PC-9 (cell line): ENCODE measurements around the gene CACNA1B. TPM values are rescaled to one million over a fixed set of nuclear protein-coding genes. Genes with fewer than 3 reads are reported as not detected.

Experiments
- BruUV-seq: library from RNA; stranded (reverse); fragments of 400-500 nt; replicated peaks from 2 replicates; lab custom pipeline; 2021; lab: Mats Ljungman, UMichigan
- CTCF ChIA-PET: fragments of 300-600 bp; sonication (Branson Sonifier 250); formaldehyde crosslinking; loops from one replicate; lab custom pipeline; 2022; ENCODE audit warnings: antibody characterized with exemption; lab: Charles Lee
- POLR2A ChIA-PET: fragments of 300-600 bp; sonication (Branson Sonifier 250); formaldehyde crosslinking; loops from one replicate; lab custom pipeline; 2022; ENCODE audit warnings: antibody characterized with exemption; ENCODE audit not compliant: unreplicated experiment; lab: Charles Lee
- DNase-seq, 2 experiments: peaks; one replicate each; pipeline versions ENCODE4 v3.0.0 to v3.0.0-alpha.2; 2015 to 2022; ENCODE audit warnings: mixed read lengths in 1 of 2
- H2AFZ ChIP-seq: fragments of 200-600 bp; sonication (generic); 2 replicates; pipeline ENCODE4 v1.8.1; 2017; ENCODE audit warnings: antibody characterized with exemption
- H3F3A ChIP-seq: fragments of 200-600 bp; sonication (generic); 2 replicates; pipeline ENCODE4 v1.8.1; 2017; ENCODE audit warnings: antibody characterized with exemption, mild to moderate bottlenecking, low read depth; ENCODE audit not compliant: insufficient read depth
- H3K27ac ChIP-seq: fragments of 200-600 bp; sonication (generic); 2 replicates; pipeline ENCODE4 v1.6.1; 2016; ENCODE audit warnings: mixed run types
- H3K27me3 ChIP-seq: fragments of 200-600 bp; sonication (generic); 2 replicates; pipeline ENCODE4 v1.6.1; 2016; ENCODE audit warnings: low read depth, mixed run types; ENCODE audit not compliant: insufficient read depth
- H3K36me3 ChIP-seq: fragments of 200-600 bp; sonication (generic); 2 replicates; pipeline ENCODE4 v1.6.1; 2016; ENCODE audit warnings: low read depth, mixed run types
- H3K4me1 ChIP-seq: fragments of 200-600 bp; sonication (generic); replicated peaks from 2 replicates; pipeline ENCODE4 v1.6.1; 2016; ENCODE audit warnings: mixed run types; ENCODE audit not compliant: insufficient read depth
- H3K4me2 ChIP-seq: fragments of 200-600 bp; sonication (generic); 2 replicates; pipeline ENCODE4 v1.6.1; 2017; ENCODE audit warnings: mixed run types
- H3K4me3 ChIP-seq: fragments of 200-600 bp; sonication (generic); 2 replicates; pipeline ENCODE4 v1.6.1; 2016; ENCODE audit warnings: mixed run types
- H3K79me2 ChIP-seq: fragments of 200-600 bp; sonication (generic); 2 replicates; pipeline ENCODE4 v1.6.1; 2017; ENCODE audit warnings: low read depth, mixed run types
- H3K9me2 ChIP-seq: fragments of 200-600 bp; sonication (generic); 2 replicates; pipeline ENCODE4 v1.8.1; 2017; ENCODE audit warnings: mild to moderate bottlenecking; ENCODE audit not compliant: insufficient read depth
- H3K9me3 ChIP-seq: fragments of 200-600 bp; sonication (generic); 2 replicates; pipeline ENCODE4 v1.8.1; 2016; ENCODE audit warnings: low read depth; ENCODE audit not compliant: insufficient read depth
- H4K20me1 ChIP-seq: fragments of 200-600 bp; sonication (generic); 2 replicates; pipeline ENCODE4 v1.8.1; 2017; ENCODE audit not compliant: insufficient read depth
- CTCF ChIP-seq: fragments of 200-600 bp; sonication (generic); conservative IDR thresholded peaks from 2 replicates; pipeline ENCODE4 v1.6.1; 2017; ENCODE audit warnings: mixed run types, antibody characterized with exemption, mild to moderate bottlenecking, moderate library complexity
- EZH2 ChIP-seq: fragments of 200-600 bp; sonication (generic); IDR thresholded peaks from 2 replicates; pipeline ENCODE4 v1.8.0; 2017; ENCODE audit warnings: antibody characterized with exemption, low read depth
- intact Hi-C: fragments of 100-400 bp; cut with micrococcal nuclease; formaldehyde crosslinking; loops from one replicate; pipeline ENCODE4 v1.10.0; 2022; ENCODE audit not compliant: unreplicated experiment
- total RNA-seq: library from RNA; stranded (reverse); gene quantifications from 2 replicates; pipeline ENCODE4 v1.2.3, GENCODE V29; 2021

Gene CACNA1B
- total RNA-seq, 1 experiment from 2014 or later, result not detected

- intact Hi-C loops, result no loop called here
- POLR2A ChIA-PET, result no interaction called here
Observed at GRCh38 chr9:138020120-138020794, 142.7 kb downstream of the CACNA1B start.

GRCh38 chr9:138020795-138021182 lies 143.2 kb downstream of the CACNA1B start:
- ChIA-PET CTCF (no interaction called here), POLR2A (no interaction called here)
- no peak for TF ChIP-seq EZH2
- TF ChIP-seq CTCF, result no peak
- H3F3A ChIP-seq, result no peaks in the 10 kb centered on the region
- no peak overlapping the region for H3K4me2 ChIP-seq
- H4K20me1 ChIP-seq, result no peaks in the 10 kb centered on the region
- H3K27me3 ChIP-seq, result peaks cover 17% of the 10 kb centered on the region; the same call in 1 of the 2 replicates
- H3K27ac ChIP-seq, result no peak overlapping the region
- DNase-seq, result no peak
- H3K9me2 ChIP-seq, result no peaks in the 10 kb centered on the region
- intact Hi-C loops, result no loop called here
- no peaks in the 10 kb centered on the region for H3K79me2 ChIP-seq
- no TSS peak for BruUV-seq
- no peaks in the 10 kb centered on the region for H3K9me3 ChIP-seq
- no peaks in the 10 kb centered on the region for H3K36me3 ChIP-seq
- H3K4me1 ChIP-seq, result no peaks in the 10 kb centered on the region
- no peak overlapping the region for H2AFZ ChIP-seq
- no peak overlapping the region for H3K4me3 ChIP-seq

More at GRCh38 chr9:138020120-138020794, 142.7 kb downstream of the CACNA1B start:
- Histone ChIP-seq H3K27me3 (peaks cover 17% of the 10 kb centered on the region; the same call in 1 of the 2 replicates), H3K27ac (no peak overlapping the region), H4K20me1 (no peaks in the 10 kb centered on the region), H2AFZ (no peak overlapping the region), H3K79me2 (no peaks in the 10 kb centered on the region), H3F3A (no peaks in the 10 kb centered on the region), H3K4me1 (no peaks in the 10 kb centered on the region), H3K9me3 (no peaks in the 10 kb centered on the region), H3K36me3 (no peaks in the 10 kb centered on the region), H3K4me3 (no peak overlapping the region), H3K4me2 (no peak overlapping the region), H3K9me2 (no peaks in the 10 kb centered on the region)
- BruUV-seq, result no TSS peak
- CTCF ChIA-PET, result no interaction called here
- no peak for DNase-seq
- TF ChIP-seq CTCF (no peak), EZH2 (no peak)

GRCh38 chr9:138021251-138022056 lies 143.9 kb downstream of the CACNA1B start:
- Histone ChIP-seq H3K9me2 (no peaks in the 10 kb centered on the region), H3K36me3 (no peaks in the 10 kb centered on the region), H3K27ac (no peak overlapping the region), H3K4me2 (no peak overlapping the region), H4K20me1 (no peaks in the 10 kb centered on the region), H2AFZ (no peak overlapping the region), H3K79me2 (no peaks in the 10 kb centered on the region), H3K27me3 (peaks cover 18% of the 10 kb centered on the region; the same call in 1 of the 2 replicates), H3K9me3 (no peaks in the 10 kb centered on the region), H3K4me3 (no peak overlapping the region), H3K4me1 (no peaks in the 10 kb centered on the region), H3F3A (no peaks in the 10 kb centered on the region)
- CTCF ChIA-PET, result interaction anchor here (0.7 kb wide), 1 partner anchor 130 kb away, joined by 3 read pairs; no protein-coding TSS in a partner anchor
- DNase-seq, result no peak
- POLR2A ChIA-PET, result no interaction called here
- intact Hi-C loops, result no loop called here
- TF ChIP-seq EZH2 (no peak), CTCF (no peak)
- no TSS peak for BruUV-seq
